Stimulated activated CD8-positive, alpha-beta memory T cell treated with anti-CD3 and anti-CD28 coated beads, Interleukin-4, amount 100 ng/mL, for 24 hours (primary cell): ENCODE measurements around the gene CCDC9.
"Not testable (repeated sequence)": the region's sequence is repeated elsewhere in the genome, so short reads cannot be mapped to it uniquely, and the experiment has no call there.

Source experiments
- DNase-seq: peaks from one replicate; pipeline ENCODE4 v3.0.0-alpha.2; 2020; ENCODE audit warnings: low read depth

Gene CCDC9

DNA sequence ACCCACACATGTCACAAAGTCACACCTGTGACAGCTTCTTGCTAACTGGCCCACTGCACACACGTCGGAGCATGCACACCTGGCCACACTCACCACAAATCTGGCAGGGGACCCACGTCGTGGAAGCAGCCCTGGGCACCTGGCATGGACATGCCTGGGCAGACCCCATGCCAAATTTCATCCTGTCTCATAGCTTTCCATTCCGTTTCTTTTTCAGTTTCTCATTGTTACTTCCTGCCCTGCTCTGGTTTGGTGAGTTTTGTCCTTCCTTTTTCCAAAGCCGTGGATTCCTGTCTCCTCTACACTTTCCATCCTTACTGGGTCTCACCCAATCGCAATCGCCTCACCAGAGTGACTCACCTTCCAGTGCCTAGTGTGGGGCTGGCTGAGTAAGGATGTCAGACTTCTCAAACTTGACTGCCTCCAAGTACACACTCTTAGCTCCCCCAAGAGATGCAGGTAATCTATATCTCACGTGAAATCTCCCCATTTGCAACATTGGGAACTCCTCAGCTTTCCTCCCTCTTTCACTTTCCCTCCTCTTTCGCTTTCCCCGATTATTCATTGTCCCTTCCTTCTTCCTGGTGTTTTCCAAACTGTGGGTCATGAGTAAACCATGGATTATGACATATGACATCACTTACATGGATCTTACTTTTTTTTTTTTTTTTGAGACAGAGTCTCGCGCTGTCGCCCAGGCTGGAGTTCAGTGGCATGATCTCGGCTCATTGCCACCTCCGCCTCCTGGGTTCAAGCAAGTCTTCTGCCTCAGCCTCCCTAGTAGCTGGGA, 23.7 kb upstream of the CCDC9 start:
- no peak for DNase-seq

- DNase-seq, result no peak
Observed at GRCh38 chr19:47236072-47236675, 20.2 kb upstream of the CCDC9 start.

- no peak for DNase-seq
Observed at GRCh38 chr19:47239152-47239551, 17.2 kb upstream of the CCDC9 start.

DNA sequence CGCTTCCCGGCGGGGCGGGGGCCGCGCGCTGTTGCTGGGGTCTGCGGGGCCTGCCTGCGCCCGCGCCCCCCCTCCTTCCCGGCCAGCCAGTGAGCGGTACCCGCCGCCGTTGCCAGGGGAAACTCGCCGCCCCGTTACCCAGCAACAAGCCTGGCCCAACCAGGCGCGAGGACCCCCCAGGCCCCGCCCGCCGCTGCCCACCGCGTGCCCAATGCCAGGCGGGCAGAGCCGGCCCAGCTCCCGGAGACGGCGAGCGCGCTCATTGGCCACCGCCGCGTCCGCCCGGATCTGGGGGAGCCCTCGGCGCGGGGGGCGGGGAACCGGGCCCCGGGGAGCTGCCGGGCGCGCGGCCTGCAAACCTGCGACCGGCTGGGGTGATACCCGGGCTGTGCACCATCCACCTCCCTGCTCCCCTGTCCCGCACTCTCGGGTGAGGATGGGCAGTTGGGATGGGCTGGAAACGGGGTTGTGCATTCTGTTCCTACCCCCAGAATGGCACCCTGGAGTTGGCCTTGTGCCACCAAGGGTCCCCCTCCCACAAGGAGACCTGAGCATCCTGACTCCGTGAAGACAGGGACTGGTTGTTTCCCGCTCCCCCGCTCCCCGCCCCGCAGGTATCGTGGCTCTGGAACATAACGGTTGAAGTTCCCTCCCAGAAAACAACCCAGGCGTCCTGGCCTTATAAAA, 16.6 kb upstream of the CCDC9 start:
- no peak for DNase-seq

DNA sequence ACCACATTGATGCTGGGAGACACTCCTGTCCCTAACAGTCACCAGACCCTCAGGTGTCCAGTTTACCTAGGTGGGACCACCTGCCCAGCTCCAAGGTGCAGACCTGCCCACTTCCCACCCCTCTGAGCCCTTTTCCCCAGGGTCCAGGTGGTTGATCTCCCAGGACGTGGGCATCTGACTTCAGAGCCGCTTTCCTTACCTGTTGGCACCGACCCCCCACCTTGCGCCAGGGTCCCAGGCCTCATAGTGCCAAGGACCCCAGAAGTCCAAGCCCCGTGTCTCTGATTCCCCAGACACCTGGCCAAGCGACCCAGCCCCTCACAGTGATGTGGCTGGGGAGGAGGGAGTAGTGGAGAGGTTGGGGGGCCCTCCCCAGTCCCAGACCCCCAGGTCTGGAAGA, 15.8 kb upstream of the CCDC9 start:
- DNase-seq, result no peak

DNA sequence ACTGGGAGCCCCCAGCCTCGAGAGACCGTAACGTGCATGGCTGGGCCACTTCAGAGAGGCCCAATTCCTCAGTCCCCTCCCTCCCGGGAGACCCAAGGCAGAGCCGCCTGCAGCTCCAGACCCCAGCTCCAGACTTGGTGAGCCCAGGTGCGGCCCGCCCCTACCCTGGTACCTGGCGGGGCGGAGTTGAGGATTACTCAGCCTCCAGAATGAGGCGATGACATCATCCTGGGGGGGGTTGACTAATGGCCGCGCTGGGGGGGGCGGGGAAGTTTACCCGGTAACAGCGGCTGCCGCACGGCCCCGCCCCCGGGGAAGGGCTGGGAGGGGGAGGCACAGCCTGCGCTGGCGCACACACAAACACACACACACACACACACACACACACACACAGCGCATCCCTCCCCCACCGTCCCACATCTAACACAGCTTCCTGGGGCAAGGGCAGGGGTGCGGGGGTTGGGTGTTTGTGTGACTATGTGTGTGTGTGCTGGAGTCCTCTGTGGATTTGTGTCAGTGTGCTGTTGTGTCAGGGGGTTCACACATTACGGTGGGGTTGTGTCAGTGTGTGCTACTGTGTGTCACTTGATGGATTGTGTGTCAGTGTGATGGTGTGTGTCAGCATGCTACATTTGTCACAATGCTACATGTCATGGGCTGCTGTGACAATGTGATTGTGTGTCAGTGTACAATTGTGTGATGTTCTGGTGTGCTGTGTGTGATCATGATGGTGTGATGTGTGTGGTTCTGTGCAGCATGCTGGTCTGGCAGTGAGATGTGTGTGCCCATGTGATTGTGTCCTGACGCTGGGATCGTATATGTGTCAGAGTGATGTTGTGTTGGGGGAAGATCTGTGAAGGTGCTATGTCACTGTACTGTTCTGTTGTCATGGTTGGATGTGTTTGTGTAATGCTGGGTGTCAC, 15.1 kb upstream of the CCDC9 start:
- DNase-seq, result peak; percentile 74

- no peak for DNase-seq
Observed at GRCh38 chr19:47241919-47242577, 14.3 kb upstream of the CCDC9 start.

GRCh38 chr19:47243364-47243775, 13.0 kb upstream of the CCDC9 start:
- DNase-seq, result no peak

GRCh38 chr19:47243776-47244547, 12.4 kb upstream of the CCDC9 start:
- DNase-seq, result peak; percentile 86

- peak; percentile 67 for DNase-seq
Observed at GRCh38 chr19:47247308-47247990, 8.9 kb upstream of the CCDC9 start.

- DNase-seq, result not testable (repeated sequence)
Observed at GRCh38 chr19:47253016-47253415, 3.3 kb upstream of the CCDC9 start.

GRCh38 chr19:47253467-47253881, 2.9 kb upstream of the CCDC9 start:
- DNase-seq, result no peak

DNA sequence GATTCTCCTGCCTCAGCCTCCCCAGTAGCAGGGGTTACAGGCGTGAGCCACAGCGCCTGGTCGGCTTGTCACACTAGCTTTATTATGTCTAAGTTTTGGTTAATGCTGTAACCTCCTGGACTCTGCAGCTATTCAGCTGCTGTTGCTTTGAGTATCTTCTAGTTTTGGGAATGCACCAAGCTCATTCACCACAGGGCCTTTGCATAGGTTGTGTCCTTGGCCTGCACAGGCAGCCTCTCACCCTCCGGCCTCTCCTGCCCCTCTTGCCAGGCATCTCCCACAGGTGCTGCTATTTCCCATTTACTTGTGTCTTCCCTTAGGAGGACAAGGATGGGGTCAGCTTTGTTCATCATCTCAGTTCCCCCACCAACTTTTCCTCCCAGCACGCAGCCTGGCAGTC, 2.4 kb upstream of the CCDC9 start:
- DNase-seq, result no peak

DNA sequence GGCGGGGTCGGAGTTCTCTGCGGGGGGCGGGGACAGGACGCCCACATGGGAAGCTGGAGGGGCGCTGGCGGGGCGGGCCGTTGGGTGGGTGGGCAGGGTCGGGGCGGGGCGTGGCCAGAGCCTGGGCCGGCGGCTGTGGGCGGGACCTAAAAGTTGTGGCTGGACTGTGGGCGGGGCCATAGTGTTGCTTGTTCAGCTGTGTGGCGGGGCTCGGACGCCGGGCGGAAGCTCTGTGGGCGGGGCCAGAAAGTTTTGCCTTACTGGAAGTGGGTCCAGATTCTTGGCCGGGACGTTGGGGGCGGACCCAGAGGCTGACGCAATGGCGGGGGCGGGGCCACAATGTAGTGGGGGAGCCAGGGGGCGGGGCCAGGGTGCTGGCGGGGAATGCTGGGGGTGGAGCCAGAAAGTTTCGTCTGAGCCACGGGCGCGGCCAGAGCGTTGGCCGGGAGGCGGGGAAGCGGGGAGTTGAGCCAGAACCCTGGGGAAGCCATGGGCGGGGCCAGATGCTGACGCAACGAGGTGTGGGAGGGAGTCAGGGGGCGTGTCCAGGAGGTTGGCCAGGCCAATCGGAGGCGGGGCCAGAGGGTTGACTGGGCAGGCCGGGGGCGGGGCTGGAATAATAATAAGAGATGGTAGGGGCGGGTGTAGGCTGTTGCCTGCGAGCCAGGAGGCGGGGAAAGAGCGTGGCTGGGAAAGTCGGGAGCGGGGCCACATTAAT, 527 bp downstream of the CCDC9 start:
- DNase-seq, result peak; percentile 100

DNA sequence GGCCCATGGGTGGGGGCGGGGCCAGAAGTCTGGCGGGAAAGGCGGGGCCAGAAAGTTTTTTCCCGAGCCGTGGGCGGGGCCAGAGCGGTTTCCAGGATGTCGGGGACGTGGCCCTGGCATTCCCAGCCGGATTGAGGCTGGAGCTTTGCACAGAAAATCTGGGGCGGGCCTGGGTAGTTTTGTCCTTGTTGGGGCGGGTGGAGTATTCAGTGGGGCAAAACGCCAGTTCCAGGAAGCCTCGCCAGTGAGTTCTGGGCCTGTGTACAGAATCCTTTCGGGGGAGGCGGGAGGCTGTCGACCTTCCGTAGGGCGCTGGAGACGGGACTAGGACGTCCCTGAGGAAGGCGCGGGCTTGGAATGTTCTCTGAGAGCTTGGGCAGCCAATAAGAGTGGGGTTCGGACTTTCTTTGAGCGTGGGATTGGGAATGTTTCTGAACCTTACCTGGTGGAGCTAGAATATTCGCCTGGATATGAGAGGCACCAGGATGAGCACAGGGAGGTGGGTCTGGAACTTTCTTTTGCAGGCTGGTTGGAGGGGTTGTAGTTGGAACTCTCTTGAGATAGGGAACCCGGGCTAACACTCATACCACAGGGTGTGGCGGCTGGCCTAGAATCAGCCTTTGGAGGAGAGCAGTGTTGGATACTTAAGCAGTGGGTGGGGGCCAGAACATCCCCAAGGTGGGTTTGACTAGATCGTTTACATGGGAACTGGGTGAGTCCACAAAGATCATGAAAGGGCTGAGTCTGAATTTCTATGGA, 1.3 kb downstream of the CCDC9 start:
- no peak for DNase-seq

DNA sequence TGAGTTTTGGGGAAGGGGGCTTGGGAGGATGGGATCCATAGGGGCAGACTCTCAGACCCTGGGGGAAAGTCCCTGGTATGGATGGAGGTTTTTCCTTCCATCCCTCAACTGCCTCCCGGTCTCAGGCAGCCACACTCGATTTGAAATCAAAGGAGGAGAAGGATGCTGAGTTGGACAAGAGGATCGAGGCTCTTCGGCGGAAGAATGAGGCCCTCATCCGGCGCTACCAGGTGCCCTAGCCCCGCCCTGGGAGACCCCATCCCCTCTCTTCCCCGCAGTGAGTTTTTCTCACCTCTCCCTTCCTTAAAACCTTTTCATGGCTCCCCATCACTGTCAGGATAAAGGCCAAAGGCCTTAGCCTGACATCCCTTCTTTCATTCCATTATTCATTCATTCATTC, 2.1 kb downstream of the CCDC9 start:
- no peak for DNase-seq

GRCh38 chr19:47258895-47259555, 2.7 kb downstream of the CCDC9 start:
- DNase-seq, result no peak

DNA sequence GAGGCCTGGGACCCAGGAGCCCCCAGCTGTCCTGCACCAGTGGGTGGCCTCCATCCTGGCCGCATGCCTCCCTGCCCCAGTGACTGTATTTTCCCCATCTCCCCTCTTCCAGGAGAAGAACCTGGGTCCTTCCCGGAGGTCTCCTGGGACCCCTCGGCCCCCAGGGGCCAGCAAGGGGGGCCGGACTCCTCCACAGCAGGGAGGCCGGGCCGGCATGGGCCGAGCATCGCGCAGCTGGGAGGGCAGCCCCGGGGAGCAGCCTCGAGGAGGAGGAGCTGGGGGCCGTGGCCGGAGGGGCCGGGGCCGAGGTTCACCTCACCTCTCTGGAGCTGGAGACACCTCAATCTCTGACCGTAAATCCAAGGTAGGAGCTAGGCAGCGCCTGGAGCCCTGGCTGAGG, 4.2 kb downstream of the CCDC9 start:
- no peak for DNase-seq
